ENCODE results near the gene PSTK.

PSTK gene

GRCh38 chr10:122997864-122998263, 17.7 kb downstream of the PSTK start:
- DNase-seq (ENCODE audit: low read depth): no peak
- no peak overlapping the region for H3K4me3 ChIP-seq (ENCODE audit: low read depth, low read length)
- in situ Hi-C loops (cut with HindIII; ENCODE audit: low sequenced_read_pairs): no loop called here
- no peak for TF ChIP-seq CTCF (IDR thresholded peaks at IDR 0.05; ENCODE audit: low read depth, low read length, missing control alignments)

DNA sequence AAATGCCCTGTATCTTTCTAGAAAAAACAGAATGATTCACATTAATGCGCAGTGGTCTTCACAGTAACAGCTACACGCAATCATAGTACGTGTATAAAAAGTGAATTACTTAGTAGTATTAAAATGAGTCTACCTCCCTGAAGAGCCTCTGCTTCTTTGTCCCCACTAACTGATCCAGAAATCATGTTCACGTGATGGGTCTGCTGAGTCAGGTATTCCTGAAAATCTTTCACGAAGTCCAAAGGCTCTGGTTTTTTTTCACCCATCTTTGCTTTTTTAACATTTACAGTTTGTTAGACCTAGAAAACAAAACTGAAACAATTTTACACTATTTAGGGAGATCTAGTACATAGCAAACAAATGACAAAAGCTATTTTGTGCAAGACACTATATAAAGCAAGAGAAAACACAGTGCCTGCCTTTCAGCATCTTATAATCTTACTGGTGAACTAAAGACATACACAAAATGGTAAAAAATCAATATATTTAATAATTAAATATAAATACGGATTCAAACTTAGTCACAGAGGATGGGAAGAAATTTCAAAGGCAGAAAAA, 18.2 kb downstream of the PSTK start:
- no peak for DNase-seq (ENCODE audit: low read depth)
- no peak overlapping the region for H3K4me3 ChIP-seq (ENCODE audit: low read depth, low read length)
- no peak for TF ChIP-seq CTCF (IDR thresholded peaks at IDR 0.05; ENCODE audit: low read depth, low read length, missing control alignments)
- in situ Hi-C loops (cut with HindIII; ENCODE audit: low sequenced_read_pairs): no loop called here

DNA sequence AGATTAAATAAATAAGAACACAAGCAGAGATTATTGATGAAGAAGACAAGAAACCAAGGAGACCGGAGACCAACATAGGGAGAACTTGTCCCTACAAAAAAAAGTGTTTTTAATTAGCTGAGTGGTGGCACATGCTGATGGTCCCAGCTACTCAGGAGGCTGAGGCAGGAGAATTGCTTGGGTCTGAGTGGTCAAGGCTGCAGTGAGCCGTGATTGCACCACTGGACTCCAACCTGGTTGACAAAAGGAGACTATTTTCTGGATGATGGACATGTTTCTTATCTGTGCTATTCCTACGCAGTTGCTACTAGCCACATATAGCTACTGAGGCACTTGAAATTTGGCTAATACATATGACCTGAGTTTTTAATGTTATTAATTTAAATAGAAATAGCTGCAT, 18.7 kb downstream of the PSTK start:
- no peak overlapping the region for H3K4me3 ChIP-seq (ENCODE audit: low read depth, low read length)
- in situ Hi-C loops (cut with HindIII; ENCODE audit: low sequenced_read_pairs): no loop called here
- TF ChIP-seq CTCF (IDR thresholded peaks at IDR 0.05; ENCODE audit: low read depth, low read length, missing control alignments): no peak
- no peak for DNase-seq (ENCODE audit: low read depth)

DNA sequence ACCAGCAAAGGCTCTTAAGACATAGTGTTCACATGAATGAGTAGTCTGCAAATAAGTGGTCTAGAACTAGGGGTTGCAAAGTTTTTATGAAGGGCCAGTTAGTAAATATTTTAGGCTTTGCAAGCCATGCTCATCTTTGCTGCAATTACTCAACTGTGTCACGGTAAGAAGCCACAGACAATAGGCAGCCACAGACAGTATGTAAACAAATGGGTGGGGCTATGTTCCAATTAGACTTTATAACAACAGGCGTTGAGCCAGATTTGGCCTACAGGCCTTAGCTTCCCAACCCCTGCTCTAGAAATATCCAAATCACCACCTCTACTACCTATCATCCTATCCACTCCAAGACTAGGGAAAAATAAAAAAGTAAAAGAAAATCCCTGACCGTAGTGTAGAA, 19.1 kb downstream of the PSTK start:
- no peak for DNase-seq (ENCODE audit: low read depth)
- in situ Hi-C loops (cut with HindIII; ENCODE audit: low sequenced_read_pairs): no loop called here
- no peak overlapping the region for H3K4me3 ChIP-seq (ENCODE audit: low read depth, low read length)
- TF ChIP-seq CTCF (IDR thresholded peaks at IDR 0.05; ENCODE audit: low read depth, low read length, missing control alignments): no peak

- no peak overlapping the region for H3K4me3 ChIP-seq (ENCODE audit: low read depth, low read length)
- no peak for TF ChIP-seq CTCF (IDR thresholded peaks at IDR 0.05; ENCODE audit: low read depth, low read length, missing control alignments)
- in situ Hi-C loops (cut with HindIII; ENCODE audit: low sequenced_read_pairs): no loop called here
- DNase-seq (ENCODE audit: low read depth): no peak
Observed at GRCh38 chr10:123000155-123000554, 20.0 kb downstream of the PSTK start.

DNA sequence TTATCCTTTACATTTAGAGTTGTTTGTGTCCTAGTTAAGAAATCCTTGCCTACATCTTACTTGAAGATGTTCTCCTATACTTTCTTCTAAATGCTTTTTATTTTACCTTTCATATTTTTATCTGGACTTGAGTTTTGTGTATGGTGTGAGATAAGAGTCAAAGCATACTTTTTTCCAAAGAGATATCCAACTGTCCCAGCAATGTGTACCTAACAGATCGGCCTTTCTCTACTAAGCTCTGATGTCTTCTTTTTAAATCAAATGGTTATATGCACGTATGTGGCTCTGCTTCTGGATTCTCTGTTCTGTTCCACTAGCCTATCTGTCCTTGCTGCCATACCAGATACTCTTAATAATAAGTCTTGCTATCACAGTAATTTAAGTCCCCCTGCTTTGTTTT, 21.2 kb downstream of the PSTK start:
- in situ Hi-C loops (cut with HindIII; ENCODE audit: low sequenced_read_pairs): no loop called here
- H3K4me3 ChIP-seq (ENCODE audit: low read depth, low read length): no peak overlapping the region
- no peak for DNase-seq (ENCODE audit: low read depth)
- no peak for TF ChIP-seq CTCF (IDR thresholded peaks at IDR 0.05; ENCODE audit: low read depth, low read length, missing control alignments)

GRCh38 chr10:123004298-123004697, 24.1 kb downstream of the PSTK start:
- no peak for DNase-seq (ENCODE audit: low read depth)
- in situ Hi-C loops (cut with HindIII; ENCODE audit: low sequenced_read_pairs): no loop called here
- no peak overlapping the region for H3K4me3 ChIP-seq (ENCODE audit: low read depth, low read length)
- TF ChIP-seq CTCF (IDR thresholded peaks at IDR 0.05; ENCODE audit: low read depth, low read length, missing control alignments): no peak
